K562 (cell line): ENCODE results near the gene VSIG10L. TPM values are rescaled to one million over a fixed set of nuclear protein-coding genes. Genes with fewer than 3 reads are reported as not detected.

ENCODE experiments used
- ATAC-seq: fragments of 200-7000 bp; cut with Tn5 transposase; 3 replicates; pipeline ENCODE4 v1.9.1; 2020; ENCODE audit warnings: moderate library complexity
- BruUV-seq: library from RNA; stranded (reverse); fragments of 400-500 nt; replicated peaks from 2 replicates; lab custom pipeline; 2021; lab: Mats Ljungman, UMichigan
- CTCF ChIA-PET: fragments of 300-600 bp; formaldehyde crosslinking; extraction: SDS; loops from one replicate; lab custom pipeline; 2021; ENCODE audit warnings: low intra/inter-chr PET ratio; lab: Yijun Ruan, JAX
- POLR2A ChIA-PET: fragments of 300-600, 350-650 bp; sonication (Branson Sonifier 250); formaldehyde crosslinking; extraction: SDS; loops from one replicate; lab custom pipeline; 2021; ENCODE audit warnings: antibody characterized with exemption, inconsistent platforms; lab: Yijun Ruan, JAX
- DNase-seq, 4 experiments: peaks; one replicate each; pipeline versions ENCODE4 v3.0.0 to v3.0.0-alpha.2; 2011 to 2018; ENCODE audit warnings: low spot score in 3 of 4, mixed read lengths in 3 of 4; ENCODE audit errors: extremely low read depth in 1 of 4
- FAIRE-seq: peaks from 2 replicates; lab custom pipeline; 2011; peaks lifted over from hg19 to GRCh38; lab: Jason Lieb, UNC
- H2AFZ ChIP-seq: 2 replicates; pipeline ENCODE4 v1.6.0; 2011; ENCODE audit warnings: low read depth, low read length, control low read depth, inconsistent platforms
- H3K27ac ChIP-seq: fragments of 200-600 bp; 3 replicates; pipeline ENCODE4 v1.8.0; 2011; ENCODE audit warnings: low read depth, mild to moderate bottlenecking, control low read depth, inconsistent platforms, low read length, moderate library complexity, mixed read lengths; ENCODE audit errors: extremely low read depth
- H3K27me3 ChIP-seq, 2 experiments: fragments of 300-600 bp in 1 of 2; 2 replicates in 1 of 2; 3 replicates in 1 of 2; pipeline versions ENCODE4 v1.6.0 to v1.8.0; 2011; ENCODE audit warnings: inconsistent platforms in 2 of 2, low read length in 2 of 2, mild to moderate bottlenecking in 1 of 2, mixed read lengths in 1 of 2, moderate library complexity in 1 of 2; ENCODE audit not compliant: control insufficient read depth in 2 of 2, insufficient read depth in 2 of 2
- H3K36me3 ChIP-seq: fragments of 300-600 bp; 3 replicates; pipeline ENCODE4 v1.8.0; 2011; ENCODE audit warnings: mild to moderate bottlenecking, low read length, inconsistent platforms; ENCODE audit not compliant: control insufficient read depth, insufficient read depth
- H3K4me1 ChIP-seq, 2 experiments: fragments of 200-600 bp in 1 of 2; replicated peaks in 1 of 2; 2 replicates in 1 of 2; 3 replicates in 1 of 2; pipeline versions ENCODE4 v1.5.1 to v1.8.0; 2011; ENCODE audit warnings: inconsistent platforms in 2 of 2, low read length in 2 of 2, mild to moderate bottlenecking in 1 of 2, mixed read lengths in 1 of 2, moderate library complexity in 1 of 2; ENCODE audit not compliant: control insufficient read depth in 2 of 2, insufficient read depth in 2 of 2
- H3K4me2 ChIP-seq: 2 replicates; pipeline ENCODE4 v1.6.1; 2011; ENCODE audit warnings: low read length, control low read depth, inconsistent platforms, mixed read lengths; ENCODE audit not compliant: insufficient read depth
- H3K4me3 ChIP-seq: fragments of 200-600 bp; sonication (generic), shearing (Covaris generic); 2 replicates; pipeline ENCODE4 v1.5.1; 2016; ENCODE audit warnings: control low read depth, inconsistent platforms
- H3K79me2 ChIP-seq: fragments of 200-600 bp; 3 replicates; pipeline ENCODE4 v1.8.0; 2011; ENCODE audit warnings: low read length, inconsistent platforms; ENCODE audit not compliant: control insufficient read depth, insufficient read depth
- H3K9ac ChIP-seq, 2 experiments: 2 replicates each; pipeline versions ENCODE4 v1.6.0 to v1.6.1; 2011; ENCODE audit warnings: low read depth in 2 of 2, low read length in 2 of 2, control low read depth in 1 of 2, inconsistent platforms in 1 of 2, mild to moderate bottlenecking in 1 of 2, mixed read lengths in 1 of 2; ENCODE audit not compliant: insufficient read depth in 1 of 2
- H3K9me1 ChIP-seq: one replicate; pipeline ENCODE4 v1.6.0; 2011; ENCODE audit warnings: inconsistent platforms, mild to moderate bottlenecking, low read length, moderate library complexity; ENCODE audit not compliant: control insufficient read depth, insufficient read depth
- H3K9me3 ChIP-seq: replicated peaks from 2 replicates; pipeline ENCODE4 v1.5.1; 2011; ENCODE audit warnings: low read depth, low read length, inconsistent platforms; ENCODE audit not compliant: control insufficient read depth, insufficient read depth
- H4K20me1 ChIP-seq: replicated peaks from 2 replicates; pipeline ENCODE4 v1.6.1; 2011; ENCODE audit warnings: low read length, inconsistent platforms, mixed read lengths; ENCODE audit not compliant: control insufficient read depth, insufficient read depth
- ATF1 ChIP-seq, 2 experiments: fragments of 450-650 bp in 1 of 2; IDR thresholded peaks; 2 replicates each; pipeline ENCODE4 v1.6.1; 2016; ENCODE audit warnings: missing compliant biosample characterization in 1 of 2, missing genetic modification characterization in 1 of 2
- BCOR ChIP-seq: fragments of 450-650 bp; IDR thresholded peaks from 2 replicates; pipeline ENCODE4 v1.6.1; 2016
- CBFA2T2 ChIP-seq: fragments of 450-650 bp; conservative IDR thresholded peaks from 2 replicates; pipeline ENCODE4 v1.6.1; 2017; ENCODE audit warnings: mild to moderate bottlenecking
- GABPB2 ChIP-seq: fragments of 250-450 bp; sonication (Bioruptor Pico); conservative IDR thresholded peaks from 2 replicates; pipeline ENCODE4 v1.5.1; 2021; ENCODE audit warnings: mild to moderate bottlenecking
- ID3 ChIP-seq, 2 experiments: fragments of 250-450 bp in 1 of 2; fragments of 450-650 bp in 1 of 2; sonication (Bioruptor Pico) in 1 of 2; IDR thresholded peaks; 2 replicates each; pipeline versions ENCODE4 v1.6.1 to v1.8.0; 2016 to 2021; ENCODE audit warnings: mild to moderate bottlenecking in 2 of 2, moderate library complexity in 2 of 2, missing compliant biosample characterization in 1 of 2, missing genetic modification characterization in 1 of 2
- NR4A1 ChIP-seq, 2 experiments: fragments of 250-450 bp in 1 of 2; fragments of 450-650 bp in 1 of 2; sonication (Bioruptor Pico) in 1 of 2; IDR thresholded peaks; 2 replicates each; pipeline versions ENCODE4 v1.4.0 to v1.6.1; 2016 to 2020; ENCODE audit warnings: mild to moderate bottlenecking in 2 of 2, missing compliant biosample characterization in 1 of 2, missing genetic modification characterization in 1 of 2, moderate library complexity in 1 of 2
- PHF20 ChIP-seq: fragments of 450-650 bp; IDR thresholded peaks from 2 replicates; pipeline ENCODE4 v1.6.1; 2018; ENCODE audit not compliant: partially characterized antibody
- RBM25 ChIP-seq: fragments of 200-400 bp; formaldehyde crosslinking; IDR thresholded peaks from 2 replicates; pipeline ENCODE4 v1.6.1; 2018; ENCODE audit warnings: low read length, low read depth, moderate library complexity; ENCODE audit not compliant: severe bottlenecking
- REST ChIP-seq, 2 experiments: fragments of 450-650 bp; formaldehyde crosslinking in 1 of 2; IDR thresholded peaks; 2 replicates each; pipeline versions ENCODE4 v1.4.0 to v1.6.1; 2014 to 2020; ENCODE audit warnings: mild to moderate bottlenecking in 2 of 2, borderline replicate concordance in 1 of 2, low read depth in 1 of 2
- WGBS: fragments of 100-300 bp; shearing (Covaris generic); methylation state at CpG from one replicate; pipeline ENCODE4 v1.1.6; 2016; ENCODE audit warnings: low coverage, mixed read lengths; ENCODE audit not compliant: insufficient coverage; ENCODE audit errors: missing lambda C conversion rate; 5-methylcytosine and 5-hydroxymethylcytosine counted together
- in situ Hi-C: fragments of 300-500 bp; cut with MboI; formaldehyde crosslinking; loops from 4 replicates; pipeline ENCODE4 v1.15.0; 2018; ENCODE audit warnings: inconsistent platforms, mixed read lengths
- intact Hi-C: fragments of 100-400 bp; cut with micrococcal nuclease; formaldehyde crosslinking; loops from 2 replicates; pipeline ENCODE4 v1.14.2; 2022
- polyA plus RNA-seq, 8 experiments: library from polyadenylated mRNA; depleted of rRNA in 4 of 8; stranded (reverse) in 5 of 8; unstranded in 3 of 8; fragments of >200 nt; fragmentation: Nextera tagmentation in 2 of 8; fragmentation: Illumina TruSeq in 1 of 8; extraction: Ambion mirVana in 2 of 8; extraction: Trizol in 1 of 8; gene quantifications; 2 replicates each; pipeline versions ENCODE4 v1.2.1 to v1.2.3, GENCODE V29; 2011 to 2014; ENCODE audit warnings: inconsistent platforms in 1 of 8, missing spikeins in 1 of 8
- total RNA-seq, 7 experiments: library from RNA; depleted of rRNA in 6 of 7; stranded (reverse); fragments of >200 nt in 6 of 7; fragmentation: Illumina TruSeq in 2 of 7; extraction: Trizol in 2 of 7; gene quantifications; 2 replicates each; pipeline versions ENCODE4 v1.2.1 to v1.2.3, GENCODE V29; 2011 to 2021; ENCODE audit warnings: low replicate concordance in 1 of 7
- TF ChIP-seq, protein P1 (sequence below), 2 experiments: fragments of 200-800 bp in 1 of 2; sonication (Bioruptor generic) in 1 of 2; sonication (generic) in 1 of 2; formaldehyde crosslinking in 1 of 2; IDR thresholded peaks in 1 of 2; conservative IDR thresholded peaks in 1 of 2; 2 replicates each; pipeline versions ENCODE4 v1.5.0 to v1.6.1; 2016 to 2020; ENCODE audit warnings: missing compliant biosample characterization in 1 of 2, missing genetic modification characterization in 1 of 2, missing genetic modification reagents in 1 of 2

VSIG10L gene
- total and polyA plus RNA-seq, 9 of the 15 experiments (the other 6 are each of a cell fraction or from before 2014, with no cell fraction given): 1.1 to 7.6 (median 2.2) TPM

DNA sequence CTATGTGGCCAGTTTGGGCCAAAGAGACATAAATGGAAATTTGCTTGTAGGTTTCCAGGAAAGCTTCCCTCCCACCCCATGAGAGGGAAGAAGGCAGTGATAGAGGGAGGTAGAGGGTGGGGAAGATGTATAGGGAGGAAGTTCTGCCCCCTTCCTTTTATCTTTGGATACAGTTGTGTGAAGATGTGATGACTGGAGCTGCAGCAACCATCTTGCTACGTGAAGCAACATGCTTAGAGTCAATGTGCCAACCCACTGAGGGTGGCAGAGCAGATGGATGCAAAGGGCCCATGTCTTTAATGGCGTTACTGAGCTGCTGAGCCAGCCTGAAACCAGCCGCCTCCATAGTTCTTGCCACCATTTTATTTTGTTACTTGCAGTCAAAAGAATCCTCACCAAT, 10.7 kb downstream of the VSIG10L start:
- H4K20me1 ChIP-seq: no peaks in the 10 kb centered on the region
- 50% methylated on average over 3 of the region's 3 CpGs for WGBS

More for the DNA sequence above, 10.7 kb downstream of the VSIG10L start:
- DNase-seq (no peak), ATAC-seq (no peak), FAIRE-seq (no peak)
- ChIA-PET POLR2A (no interaction called here), CTCF (no interaction called here)
- H3K27ac ChIP-seq: no peak overlapping the region
- H3K9me3 ChIP-seq: no peaks in the 10 kb centered on the region
- H3K9ac ChIP-seq: no peak overlapping the region
- H3K4me2 ChIP-seq: no peak overlapping the region
- H3K4me3 ChIP-seq: no peak overlapping the region
- in situ Hi-C loops: no loop called here
- H3K4me1 ChIP-seq: peaks cover 4 to 17% of the 10 kb centered on the region in 2 experiments; a peak in 3 of 5 replicates
- no peaks in the 10 kb centered on the region for H3K9me1 ChIP-seq
- intact Hi-C loops: no loop called here
- no TSS peak for BruUV-seq
- TF ChIP-seq GABPB2 (CRISPR knock-in tag) (no peak), BCOR (peak; percentile 59; the same call in 1 of the 2 replicates), REST (IDR thresholded peaks at IDR 0.05; ENCODE audit: borderline replicate concordance) (no peak), REST (CRISPR knock-in tag; IDR thresholded peaks at IDR 0.05; ENCODE audit: low read depth) (no peak), ID3 (CRISPR knock-in tag; IDR thresholded peaks at IDR 0.05) (no peak), ID3 (tag; IDR thresholded peaks at IDR 0.05) (no peak), RBM25 (peak; percentile 73), ATF1 (CRISPR knock-in tag; IDR thresholded peaks at IDR 0.05) (no peak), ATF1 (tag; IDR thresholded peaks at IDR 0.05) (no peak), NR4A1 (CRISPR knock-in tag; IDR thresholded peaks at IDR 0.05) (no peak), NR4A1 (tag; IDR thresholded peaks at IDR 0.05) (no peak), CBFA2T2 (no peak), PHF20 (no peak)
- TF ChIP-seq, protein P1, sequence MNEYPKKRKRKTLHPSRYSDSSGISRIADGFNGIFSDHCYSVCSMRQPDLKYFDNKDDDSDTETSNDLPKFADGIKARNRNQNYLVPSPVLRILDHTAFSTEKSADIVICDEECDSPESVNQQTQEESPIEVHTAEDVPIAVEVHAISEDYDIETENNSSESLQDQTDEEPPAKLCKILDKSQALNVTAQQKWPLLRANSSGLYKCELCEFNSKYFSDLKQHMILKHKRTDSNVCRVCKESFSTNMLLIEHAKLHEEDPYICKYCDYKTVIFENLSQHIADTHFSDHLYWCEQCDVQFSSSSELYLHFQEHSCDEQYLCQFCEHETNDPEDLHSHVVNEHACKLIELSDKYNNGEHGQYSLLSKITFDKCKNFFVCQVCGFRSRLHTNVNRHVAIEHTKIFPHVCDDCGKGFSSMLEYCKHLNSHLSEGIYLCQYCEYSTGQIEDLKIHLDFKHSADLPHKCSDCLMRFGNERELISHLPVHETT (CRISPR knock-in tag; conservative IDR thresholded peaks at IDR 0.05 in 1 of 2, IDR thresholded peaks at IDR 0.05 in 1 of 2): no peak
- TF ChIP-seq, all 486 proteins: peak for 2
- H3K79me2 ChIP-seq: no peaks in the 10 kb centered on the region
- peaks cover 0 to 1% of the 10 kb centered on the region in 2 experiments; a peak in 2 of 5 replicates for H3K27me3 ChIP-seq
- H2AFZ ChIP-seq: no peak overlapping the region
- no peaks in the 10 kb centered on the region for H3K36me3 ChIP-seq
